Measurements from ENCODE around the gene XPO1.
"Not testable (repeated sequence)": the region's sequence is repeated elsewhere in the genome, so short reads cannot be mapped to it uniquely, and the experiment has no call there.

XPO1 gene

GRCh38 chr2:61463769-61464475 lies 74.2 kb downstream of the XPO1 start:
- no peak for DNase-seq (ENCODE audit: low read depth)
- H3K4me3 ChIP-seq (ENCODE audit: low read depth, low read length) = no peak overlapping the region
- TF ChIP-seq, protein P1, sequence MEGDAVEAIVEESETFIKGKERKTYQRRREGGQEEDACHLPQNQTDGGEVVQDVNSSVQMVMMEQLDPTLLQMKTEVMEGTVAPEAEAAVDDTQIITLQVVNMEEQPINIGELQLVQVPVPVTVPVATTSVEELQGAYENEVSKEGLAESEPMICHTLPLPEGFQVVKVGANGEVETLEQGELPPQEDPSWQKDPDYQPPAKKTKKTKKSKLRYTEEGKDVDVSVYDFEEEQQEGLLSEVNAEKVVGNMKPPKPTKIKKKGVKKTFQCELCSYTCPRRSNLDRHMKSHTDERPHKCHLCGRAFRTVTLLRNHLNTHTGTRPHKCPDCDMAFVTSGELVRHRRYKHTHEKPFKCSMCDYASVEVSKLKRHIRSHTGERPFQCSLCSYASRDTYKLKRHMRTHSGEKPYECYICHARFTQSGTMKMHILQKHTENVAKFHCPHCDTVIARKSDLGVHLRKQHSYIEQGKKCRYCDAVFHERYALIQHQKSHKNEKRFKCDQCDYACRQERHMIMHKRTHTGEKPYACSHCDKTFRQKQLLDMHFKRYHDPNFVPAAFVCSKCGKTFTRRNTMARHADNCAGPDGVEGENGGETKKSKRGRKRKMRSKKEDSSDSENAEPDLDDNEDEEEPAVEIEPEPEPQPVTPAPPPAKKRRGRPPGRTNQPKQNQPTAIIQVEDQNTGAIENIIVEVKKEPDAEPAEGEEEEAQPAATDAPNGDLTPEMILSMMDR (IDR thresholded peaks at IDR 0.05; ENCODE audit: control insufficient read depth, extremely low read depth, insufficient read depth) = no peak

DNA sequence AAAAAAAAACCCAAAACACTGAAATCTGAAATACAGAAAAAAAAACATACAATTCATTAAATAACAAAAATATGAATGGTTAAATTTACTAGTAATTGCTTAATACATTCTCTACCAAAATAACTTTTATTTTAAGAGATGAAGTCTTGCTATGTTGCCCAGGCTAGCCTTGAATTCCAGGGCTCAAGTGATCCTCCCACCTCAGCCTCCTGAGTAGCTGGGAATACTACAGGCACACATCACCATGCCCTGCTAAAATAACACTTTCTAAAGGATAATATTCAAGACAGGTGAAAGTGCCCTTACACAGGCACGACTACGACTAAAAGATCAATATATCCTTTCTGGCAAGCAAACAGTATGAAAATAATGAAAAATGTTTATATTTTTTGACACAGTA lies 76.8 kb downstream of the XPO1 start:
- TF ChIP-seq, protein P1 (IDR thresholded peaks at IDR 0.05; ENCODE audit: control insufficient read depth, extremely low read depth, insufficient read depth) = no peak
- H3K4me3 ChIP-seq (ENCODE audit: low read depth, low read length) = no peak overlapping the region
- DNase-seq (ENCODE audit: low read depth) = no peak

DNA sequence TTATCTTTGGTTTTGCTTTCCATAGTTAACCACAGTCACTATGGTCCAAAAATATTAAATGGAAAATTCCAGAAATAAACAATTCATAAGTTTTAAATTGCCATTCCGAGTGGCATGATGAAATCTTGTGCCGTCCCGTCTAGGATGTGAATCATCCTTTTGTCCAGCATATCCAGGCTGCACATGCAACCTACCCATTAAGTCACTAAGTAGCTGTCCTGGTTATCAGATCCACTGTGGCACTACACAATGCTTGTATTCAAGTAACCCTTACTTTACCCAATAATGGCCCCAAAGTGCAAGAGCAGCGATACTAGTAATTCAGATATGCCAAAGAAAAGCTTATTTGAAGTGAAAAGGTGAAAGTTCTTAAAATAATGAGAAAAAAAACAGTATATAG lies 78.0 kb downstream of the XPO1 start:
- no peak for DNase-seq (ENCODE audit: low read depth)
- TF ChIP-seq, protein P1 (IDR thresholded peaks at IDR 0.05; ENCODE audit: control insufficient read depth, extremely low read depth, insufficient read depth) = no peak
- no peak overlapping the region for H3K4me3 ChIP-seq (ENCODE audit: low read depth, low read length)

DNA sequence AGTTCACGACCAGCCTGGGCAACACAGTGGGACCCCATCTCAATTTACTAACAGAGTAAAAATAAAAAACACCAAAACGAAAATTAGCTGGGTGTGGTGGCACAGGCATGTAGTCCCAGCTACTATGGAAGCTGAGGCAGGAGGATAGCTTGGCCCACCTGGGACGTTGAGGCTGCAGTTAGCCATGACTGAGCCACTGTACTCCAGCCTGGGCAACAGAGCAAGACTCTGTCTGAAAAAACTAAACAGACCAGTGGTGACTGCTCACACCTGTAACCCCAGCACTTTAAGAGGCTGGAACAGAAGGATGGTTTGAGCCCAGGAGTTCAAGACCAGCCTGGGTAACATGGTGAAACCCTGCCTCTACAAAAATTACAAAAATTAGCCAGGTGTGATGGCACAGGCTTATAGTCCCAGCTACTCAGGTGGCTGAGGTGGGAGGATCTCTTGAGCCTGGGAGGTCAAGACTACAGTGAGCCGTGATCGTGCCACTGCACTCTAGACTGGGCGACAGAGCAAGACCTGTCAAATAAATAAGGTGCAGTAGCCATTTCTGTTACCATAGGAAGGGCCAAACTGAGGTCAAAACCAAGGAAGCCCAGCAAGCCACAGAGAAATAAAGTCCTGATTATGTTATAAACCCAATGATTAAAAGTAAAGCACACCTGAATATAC lies 81.3 kb downstream of the XPO1 start:
- no peak overlapping the region for H3K4me3 ChIP-seq (ENCODE audit: low read depth, low read length)
- no peak for DNase-seq (ENCODE audit: low read depth)
- TF ChIP-seq, protein P1 (IDR thresholded peaks at IDR 0.05; ENCODE audit: control insufficient read depth, extremely low read depth, insufficient read depth) = no peak

- no peak for DNase-seq (ENCODE audit: low read depth)
- TF ChIP-seq, protein P1 (IDR thresholded peaks at IDR 0.05; ENCODE audit: control insufficient read depth, extremely low read depth, insufficient read depth) = no peak
- H3K4me3 ChIP-seq (ENCODE audit: low read depth, low read length) = no peak overlapping the region
Measured at GRCh38 chr2:61456070-61456745, 81.9 kb downstream of the XPO1 start.

GRCh38 chr2:61454972-61455371 lies 83.2 kb downstream of the XPO1 start:
- not testable (repeated sequence) for H3K4me3 ChIP-seq (ENCODE audit: low read depth, low read length); DNase-seq (ENCODE audit: low read depth)

- TF ChIP-seq, protein P1 (IDR thresholded peaks at IDR 0.05; ENCODE audit: control insufficient read depth, extremely low read depth, insufficient read depth) = no peak
- DNase-seq (ENCODE audit: low read depth) = no peak
- H3K4me3 ChIP-seq (ENCODE audit: low read depth, low read length) = no peak overlapping the region
Measured at GRCh38 chr2:61454383-61454782, 83.8 kb downstream of the XPO1 start.
